Activated T-cell treated with anti-CD3 and anti-CD28 coated beads, Interleukin-2, amount 50 U/mL, for 48 hours (primary cell): ENCODE results near the gene SLMAP.
"Not testable (repeated sequence)": the region's sequence is repeated elsewhere in the genome, so short reads cannot be mapped to it uniquely, and the experiment has no call there.

ENCODE experiments used
- DNase-seq, 2 experiments: peaks; one replicate each; pipeline ENCODE4 v3.0.0-alpha.2; 2020

Gene SLMAP

GRCh38 chr3:57794501-57794900 lies 38.4 kb downstream of the SLMAP start:
- no peak for DNase-seq

DNA sequence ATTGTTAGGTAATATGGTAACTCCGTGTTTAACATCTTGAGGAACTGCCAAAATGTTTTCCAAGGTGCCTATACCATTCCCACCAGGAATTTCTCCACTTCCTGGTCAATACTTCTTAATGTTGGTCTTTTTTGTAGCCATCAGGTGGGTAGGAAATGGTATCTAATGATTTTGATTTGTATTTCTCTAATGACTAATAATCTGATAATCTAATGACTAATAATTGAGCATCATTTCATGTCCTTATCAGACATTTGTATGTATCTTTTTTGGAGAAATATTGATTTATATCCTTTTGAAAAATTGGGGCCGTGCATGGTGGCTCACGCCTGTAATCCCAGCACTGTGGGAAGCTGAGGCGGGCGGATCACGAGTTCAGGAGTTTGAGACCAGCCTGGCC lies 38.8 kb downstream of the SLMAP start:
- no peak for DNase-seq

GRCh38 chr3:57796261-57796660 lies 40.2 kb downstream of the SLMAP start:
- no peak for DNase-seq

GRCh38 chr3:57797701-57798487 lies 41.8 kb downstream of the SLMAP start:
- no peak for DNase-seq

DNA sequence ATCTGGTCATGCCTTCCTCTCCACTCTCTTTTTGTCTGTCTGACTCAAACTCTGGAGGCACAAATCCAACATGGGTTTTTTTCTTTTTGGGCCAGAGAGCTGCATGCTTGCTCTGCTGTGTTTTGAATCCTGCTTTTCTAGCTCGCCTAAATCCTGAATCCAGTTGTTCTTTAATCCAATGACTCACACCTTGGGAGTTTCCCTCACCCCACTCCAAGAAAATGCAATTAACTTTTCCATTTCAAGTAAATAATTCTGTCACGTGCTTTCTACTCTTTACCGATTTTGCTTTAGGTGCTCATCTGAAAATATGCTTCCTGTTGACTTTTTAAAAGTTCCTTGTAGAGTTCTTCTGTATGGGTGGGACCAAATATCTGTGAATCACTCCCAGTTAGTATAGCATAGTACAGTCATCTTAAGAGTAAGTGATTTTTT lies 47.6 kb downstream of the SLMAP start:
- DNase-seq, result no peak

GRCh38 chr3:57805266-57805665 lies 49.2 kb downstream of the SLMAP start:
- DNase-seq, result no peak

DNA sequence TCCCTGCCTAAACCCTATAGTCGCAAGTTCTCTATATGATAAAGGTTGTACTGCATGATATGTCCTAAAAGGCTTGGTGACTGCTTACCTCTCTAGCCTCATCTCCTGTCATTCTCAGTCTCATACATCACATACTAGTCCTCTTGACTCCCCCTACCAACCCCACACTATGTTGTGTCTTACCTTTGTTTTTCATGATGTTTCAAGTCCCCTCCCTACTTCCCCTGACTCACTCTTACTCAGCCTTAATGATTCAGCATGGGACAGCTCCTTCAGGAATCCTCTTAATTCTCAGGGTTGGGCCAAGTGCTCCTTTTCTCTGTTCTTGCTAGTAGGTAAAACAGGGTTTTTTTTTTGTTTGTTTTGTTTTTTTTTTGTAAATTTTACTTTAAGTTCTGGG lies 49.6 kb downstream of the SLMAP start:
- no peak for DNase-seq

DNA sequence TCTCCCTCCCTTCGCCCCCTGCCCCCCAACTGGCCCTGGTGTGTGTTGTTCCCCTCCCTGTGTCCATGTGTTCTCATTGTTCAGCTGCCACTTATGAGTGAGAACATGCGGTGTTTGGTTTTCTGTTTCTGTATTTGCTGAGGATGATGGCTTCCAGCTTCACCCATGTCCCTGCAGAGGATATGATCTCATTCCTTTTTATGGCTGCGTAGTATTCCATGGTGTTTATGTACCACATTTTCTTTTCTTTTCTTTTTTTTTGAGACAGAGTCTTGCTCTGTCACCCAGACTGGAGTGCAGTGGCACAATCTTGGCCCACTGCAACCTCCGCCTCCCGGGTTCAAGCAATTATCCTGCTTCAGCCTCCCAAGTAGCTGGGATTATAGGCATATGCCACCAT lies 50.1 kb downstream of the SLMAP start:
- not testable (repeated sequence) for DNase-seq

DNA sequence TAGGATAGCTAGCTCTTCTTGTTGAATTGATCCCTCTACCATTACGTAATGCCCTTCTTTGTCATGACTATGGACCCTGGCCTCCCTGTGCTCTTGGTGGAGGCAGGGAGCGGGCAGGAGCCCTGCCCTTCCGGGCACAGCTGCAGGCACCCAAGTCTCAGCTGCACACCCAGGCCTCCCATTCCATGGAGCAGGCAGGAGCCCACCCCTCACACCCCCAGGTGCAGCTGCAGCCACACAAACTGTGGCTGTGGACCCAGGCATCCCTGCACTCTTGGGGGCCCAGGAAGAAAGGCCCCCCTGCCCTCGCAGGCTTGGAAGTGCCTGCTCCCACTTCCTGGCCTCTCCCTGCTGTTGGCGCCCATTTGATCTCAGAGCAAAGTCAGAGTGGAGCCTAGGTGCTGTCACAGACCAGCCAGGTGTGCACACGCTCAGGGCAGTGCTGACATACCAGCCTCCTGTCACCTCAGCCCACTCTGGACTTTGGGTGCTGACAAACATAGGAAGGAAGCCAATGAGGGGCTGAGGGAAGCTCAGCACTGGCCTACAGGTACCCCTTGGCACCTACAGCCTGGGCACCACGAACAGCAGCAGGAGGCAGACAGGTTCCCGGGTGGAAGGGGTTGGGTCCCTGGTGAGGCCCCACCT lies 53.0 kb downstream of the SLMAP start:
- DNase-seq, result no peak

GRCh38 chr3:57809609-57809968 lies 53.5 kb downstream of the SLMAP start:
- DNase-seq, result no peak

DNA sequence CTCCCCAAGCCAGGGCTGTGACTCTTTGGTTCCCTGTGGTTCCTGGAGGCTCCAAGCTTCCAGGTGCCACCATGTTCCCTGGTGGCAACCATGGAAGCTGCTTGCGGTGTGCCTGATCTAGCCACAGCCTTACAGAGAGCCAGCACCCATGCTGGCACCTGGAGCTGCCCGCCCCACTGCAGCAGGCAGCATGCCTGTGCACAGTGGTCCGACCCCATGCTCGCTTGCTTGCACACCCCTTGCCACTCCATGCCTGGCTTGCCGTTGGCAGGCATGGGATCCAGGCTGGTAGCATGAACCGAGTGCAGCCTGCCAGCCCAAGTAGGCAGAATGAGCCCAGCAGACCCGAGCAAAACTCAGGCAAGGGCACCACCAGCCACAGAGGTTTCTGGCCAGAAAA lies 53.9 kb downstream of the SLMAP start:
- no peak for DNase-seq

- DNase-seq, result no peak
Observed at GRCh38 chr3:57810471-57811137, 54.5 kb downstream of the SLMAP start.

GRCh38 chr3:57815036-57815435 lies 58.9 kb downstream of the SLMAP start:
- DNase-seq, result peak in 1 of 2 experiments; percentile 33

- DNase-seq, result no peak
Observed at GRCh38 chr3:57816471-57817095, 60.5 kb downstream of the SLMAP start.

DNA sequence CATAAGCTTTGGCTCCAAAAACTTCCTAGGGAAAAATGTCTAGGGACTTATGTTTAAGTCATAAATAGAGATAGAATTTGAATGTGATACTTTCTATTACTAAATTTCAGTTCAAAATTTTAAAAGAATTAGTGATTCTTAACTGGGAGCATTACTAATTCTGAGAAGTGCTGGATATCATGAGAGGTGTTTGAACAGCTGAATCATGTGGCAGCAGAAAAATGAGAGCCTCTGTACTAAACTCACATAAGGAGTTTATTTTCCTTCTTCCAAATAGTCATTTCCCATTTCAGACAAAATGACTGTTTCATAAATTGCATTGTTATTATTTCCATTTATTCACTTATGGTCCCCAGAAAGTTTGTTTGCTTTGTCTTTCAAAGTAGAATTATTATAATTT lies 62.7 kb downstream of the SLMAP start:
- no peak for DNase-seq

DNA sequence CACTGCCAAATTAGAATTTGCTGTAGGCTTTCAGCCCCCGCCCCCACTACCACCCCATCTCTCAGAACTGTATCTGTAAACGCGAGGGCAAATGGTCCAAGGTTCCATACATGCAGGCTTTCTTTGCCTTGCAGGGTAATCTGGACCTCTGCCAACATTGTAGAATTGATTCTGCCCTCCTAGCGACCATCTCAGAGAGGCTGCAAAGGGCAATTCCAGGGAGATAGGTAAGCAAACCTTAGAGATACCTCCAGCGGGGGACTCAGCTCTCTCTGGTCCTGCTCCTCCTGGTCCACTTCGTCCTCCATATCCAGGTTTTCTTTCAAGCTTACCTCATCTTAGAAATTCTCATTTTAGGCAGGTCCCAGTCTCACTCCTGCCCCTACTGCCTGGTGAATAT lies 64.4 kb downstream of the SLMAP start:
- DNase-seq, result no peak

DNA sequence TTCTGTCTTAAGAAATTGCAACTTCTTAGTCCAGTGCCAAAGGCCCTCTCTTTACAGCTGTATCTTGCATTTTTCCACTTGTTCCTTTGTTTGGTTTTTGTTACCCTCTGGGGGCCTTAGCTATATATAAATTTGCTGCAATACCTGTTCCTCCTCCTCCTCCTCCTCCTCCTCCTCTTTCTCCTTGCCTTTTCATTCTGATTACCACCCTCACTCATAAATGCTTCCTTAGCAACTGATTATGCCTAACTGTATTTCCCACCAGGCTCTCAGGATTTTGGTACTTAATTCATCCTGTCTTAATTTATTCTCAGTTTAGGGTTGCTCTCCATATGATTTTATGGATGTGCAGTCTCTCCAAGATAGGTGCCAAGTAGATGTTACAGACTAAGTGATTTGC lies 65.7 kb downstream of the SLMAP start:
- no peak for DNase-seq

- DNase-seq, result no peak
Observed at GRCh38 chr3:57822686-57823085, 66.6 kb downstream of the SLMAP start.

GRCh38 chr3:57825116-57825515 lies 69.0 kb downstream of the SLMAP start:
- no peak for DNase-seq

DNA sequence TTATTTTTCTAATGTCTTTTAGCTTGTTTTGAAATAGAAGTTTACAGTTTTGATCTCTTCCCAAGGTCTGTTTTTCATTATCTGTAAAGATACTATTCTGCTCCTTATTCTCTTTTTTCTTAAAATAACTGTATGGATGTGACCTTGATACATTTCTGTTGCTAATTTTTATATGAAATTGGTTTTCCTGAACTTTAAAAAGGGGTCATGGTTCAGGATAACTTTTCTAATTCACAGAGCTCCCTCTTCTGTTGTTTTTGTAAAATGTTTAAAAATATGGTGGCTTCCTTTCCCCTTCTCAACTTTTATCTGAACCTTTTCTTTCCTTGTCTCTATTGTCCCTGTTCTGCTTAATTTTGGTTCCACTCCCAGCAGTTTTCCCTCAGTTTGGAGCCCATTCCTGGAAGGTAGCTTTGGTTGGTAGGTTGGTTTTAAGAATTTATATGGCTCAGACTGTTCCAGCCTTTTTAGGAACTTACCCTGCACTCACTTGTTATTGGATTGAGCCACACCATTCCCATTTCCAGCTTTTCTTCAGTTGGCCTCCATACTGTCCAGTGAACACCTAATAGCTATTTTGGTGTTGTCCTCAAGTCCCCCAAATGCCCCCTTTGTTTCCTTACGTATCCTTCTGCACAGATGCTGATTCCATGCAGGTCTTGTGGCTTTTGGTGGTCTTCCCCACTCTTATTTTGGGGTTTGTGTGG lies 70.3 kb downstream of the SLMAP start:
- DNase-seq, result no peak

DNA sequence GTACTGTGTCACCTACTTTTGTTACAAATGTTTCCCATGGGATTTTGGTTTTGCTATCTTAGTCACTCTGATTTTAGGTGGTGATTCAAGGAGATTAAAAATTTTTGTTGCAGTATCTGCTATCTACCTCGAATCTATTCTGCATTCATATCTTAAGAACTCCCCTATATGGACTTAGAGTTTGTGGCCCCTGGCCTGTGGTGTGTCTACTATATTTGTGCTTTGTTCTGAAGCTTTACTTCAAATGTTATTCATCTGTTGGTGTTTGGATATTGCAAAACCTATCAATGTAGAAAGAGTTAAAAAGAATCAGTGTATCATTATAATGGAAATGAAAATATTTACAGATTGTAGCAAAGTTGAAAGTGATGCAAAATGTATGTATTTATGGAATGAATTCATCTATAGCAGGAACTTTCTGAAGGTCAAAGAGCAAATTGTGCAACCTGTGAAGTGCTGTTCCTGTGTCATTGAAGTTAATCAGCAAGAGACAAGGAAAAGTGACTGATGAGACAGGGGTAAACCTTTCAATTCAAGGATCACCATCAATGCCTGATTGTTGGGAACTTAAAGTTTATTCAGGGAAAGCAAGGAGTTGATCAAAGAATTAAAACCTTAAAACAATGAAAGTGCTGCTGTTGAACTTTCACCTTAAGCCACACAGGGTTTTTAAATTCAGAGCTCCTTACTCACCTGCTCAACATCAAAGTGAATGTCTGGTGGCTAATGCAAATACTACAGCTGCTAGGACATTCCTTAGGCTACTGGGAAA lies 71.0 kb downstream of the SLMAP start:
- DNase-seq, result no peak

- no peak for DNase-seq
Observed at GRCh38 chr3:57827757-57828156, 71.6 kb downstream of the SLMAP start.
